GM18502 (cell line): ENCODE measurements around the gene RAB6B.

ENCODE experiments used
- ATAC-seq: cut with Tn5 transposase; IDR thresholded peaks from one replicate; pipeline ENCODE4 v1.9.1; 2021; ENCODE audit warnings: mild to moderate bottlenecking; ENCODE audit not compliant: unreplicated experiment, poor library complexity

Gene RAB6B

DNA sequence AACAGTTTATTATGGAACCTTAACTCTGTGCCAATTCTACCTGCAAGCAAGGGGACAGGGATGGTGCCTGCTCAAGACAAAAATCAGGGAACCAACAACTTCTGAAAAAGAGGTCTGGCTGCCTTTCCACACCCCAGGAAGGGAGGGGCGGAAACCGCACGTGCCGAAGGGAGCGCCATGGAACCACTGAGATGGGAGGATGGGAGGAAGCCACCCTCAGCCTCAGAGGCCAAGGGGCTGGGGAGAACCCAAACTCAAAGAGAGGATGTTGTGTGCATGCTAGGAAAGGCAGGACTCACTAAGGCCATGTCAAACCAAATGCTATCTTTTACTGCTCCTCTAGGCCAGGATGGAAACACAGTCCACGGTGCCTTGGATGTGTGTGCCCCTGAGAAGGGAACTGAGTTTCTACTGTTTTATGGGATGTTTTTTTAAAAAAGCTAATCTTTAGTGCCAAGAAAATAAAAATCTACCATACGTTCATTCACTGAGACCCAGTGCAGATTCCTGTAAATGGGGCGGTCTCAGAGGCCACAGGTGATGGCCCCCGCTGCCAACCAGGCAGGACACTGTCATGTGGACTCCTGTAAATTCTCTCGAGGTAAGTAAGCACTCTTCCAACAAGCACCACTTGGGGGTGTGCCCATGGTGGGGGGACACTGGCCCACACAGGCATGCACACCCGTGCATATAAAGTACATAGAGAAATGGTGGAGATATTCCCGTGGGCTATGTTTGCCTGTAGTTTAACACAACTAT is 69.5 kb downstream of the RAB6B start:
- ATAC-seq: no peak

DNA sequence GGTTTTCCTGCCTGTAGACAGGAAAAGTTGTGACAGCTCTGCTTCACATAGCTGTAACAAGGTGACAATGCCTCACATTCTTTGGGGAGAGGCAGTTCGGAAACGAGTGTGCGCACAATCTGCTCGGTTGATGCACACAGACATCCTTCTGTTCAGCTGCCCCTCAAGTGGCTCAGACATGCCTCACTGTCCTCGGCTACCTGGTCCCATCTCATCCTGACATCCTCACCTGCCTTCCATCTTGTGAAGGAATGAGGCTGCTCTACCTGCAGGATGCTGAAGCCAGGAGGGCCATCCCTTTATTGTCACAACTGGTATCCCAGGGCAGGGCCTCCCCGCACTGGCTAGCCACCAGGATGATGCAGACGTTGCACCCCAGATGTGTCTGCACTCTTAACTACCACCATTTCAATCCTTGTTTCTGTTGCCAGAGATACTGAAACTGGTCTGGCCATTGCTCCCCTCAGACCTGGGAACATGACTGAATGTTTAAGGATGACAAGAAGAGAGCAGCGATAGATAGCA is 70.7 kb downstream of the RAB6B start:
- ATAC-seq: no peak

DNA sequence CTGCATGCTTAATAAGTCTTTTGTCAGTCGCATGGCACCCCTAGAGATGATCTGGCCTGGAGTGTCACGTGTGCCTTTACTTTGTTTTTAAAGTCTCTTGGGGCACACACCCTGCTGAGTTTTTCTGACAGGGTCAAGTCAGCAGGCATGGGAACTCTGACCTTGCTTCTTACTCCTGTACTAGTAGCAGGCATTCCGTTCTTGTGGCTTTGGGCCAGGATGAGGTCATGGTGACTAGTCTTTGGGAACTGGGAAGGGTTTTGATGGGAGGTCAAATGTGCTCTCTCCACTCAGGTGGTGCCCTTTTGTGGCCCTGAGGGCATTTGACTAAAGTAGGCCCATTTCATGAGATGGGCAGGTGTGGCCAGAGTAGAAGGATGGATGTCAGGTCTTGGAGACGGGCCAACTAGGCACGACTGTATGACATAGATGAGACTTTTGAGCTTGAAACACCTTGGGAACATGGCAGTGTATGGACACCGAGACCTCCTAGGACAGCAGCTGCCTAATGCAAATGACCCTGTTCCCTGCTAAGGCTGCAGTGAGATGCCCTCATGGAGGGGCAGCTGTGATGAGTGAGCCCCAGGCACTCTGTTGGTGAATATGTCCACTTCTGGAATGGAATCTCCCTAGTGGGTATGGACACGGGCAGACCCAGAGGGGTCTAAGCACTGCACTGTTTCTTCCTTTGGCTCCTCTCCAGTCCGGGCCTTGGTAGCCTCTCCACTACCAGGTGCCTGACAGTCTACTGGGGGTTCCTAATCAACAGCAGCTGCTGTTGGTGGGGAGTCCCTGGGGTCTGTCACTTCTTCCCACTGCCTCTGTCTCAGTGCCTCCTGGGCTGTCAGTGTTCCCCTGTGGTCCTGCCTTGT is 73.7 kb downstream of the RAB6B start:
- ATAC-seq: no peak

DNA sequence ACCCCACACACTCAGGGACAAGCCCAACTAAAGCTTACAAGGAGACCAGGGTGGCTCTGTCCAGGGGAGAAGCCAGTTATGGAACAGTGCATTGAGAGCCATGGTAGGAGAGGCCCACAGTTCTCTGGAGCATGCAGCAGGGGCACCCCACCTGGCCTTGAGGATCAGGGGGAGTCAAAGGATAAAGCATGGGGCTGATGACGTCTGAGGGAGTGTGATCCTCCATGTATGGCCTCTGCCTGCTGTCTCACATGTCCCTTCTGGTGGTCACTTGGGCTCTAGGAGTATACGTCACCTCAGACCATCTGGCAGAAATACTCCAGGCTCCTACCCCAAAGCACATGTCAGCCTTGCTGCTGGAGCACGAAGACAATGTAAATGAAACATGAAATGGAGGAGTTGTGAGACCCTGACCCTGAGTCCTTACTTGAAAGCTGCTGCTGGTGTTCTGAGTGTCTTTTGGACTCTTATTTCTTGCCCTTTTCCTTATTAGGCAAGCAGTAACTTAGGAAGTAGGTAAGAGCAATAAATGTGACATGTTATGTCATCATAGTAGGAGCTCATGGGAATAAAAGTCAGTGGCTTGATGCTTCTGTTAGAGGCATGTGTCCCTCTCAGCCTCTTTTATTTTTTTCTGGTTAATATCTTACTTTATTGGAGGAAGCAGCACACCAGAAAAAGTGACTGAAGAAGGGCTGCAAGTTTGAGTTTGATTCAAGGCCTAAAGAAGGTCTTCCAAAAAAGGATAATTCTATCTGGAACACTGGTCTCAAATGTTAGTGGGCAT is 74.6 kb downstream of the RAB6B start:
- ATAC-seq: no peak

DNA sequence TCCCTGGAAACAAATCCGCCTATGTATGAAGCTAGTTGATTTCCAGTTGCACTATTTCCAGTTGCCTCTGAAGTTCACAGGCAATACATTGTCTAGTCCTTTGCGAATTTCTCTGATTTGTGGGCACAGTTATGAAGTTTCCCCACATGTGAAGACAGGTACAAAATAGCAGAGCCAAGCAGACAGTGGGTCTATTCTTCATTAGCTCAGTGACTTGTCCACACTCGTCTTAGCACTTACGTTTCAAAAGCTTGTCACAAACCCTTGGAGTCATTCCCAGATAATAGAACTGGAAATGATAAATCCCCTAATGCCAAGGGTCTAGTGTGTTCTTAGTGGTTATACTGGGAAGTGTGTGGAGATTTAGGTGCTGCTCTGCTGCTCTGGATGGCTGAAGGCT is 75.6 kb downstream of the RAB6B start:
- no peak for ATAC-seq

DNA sequence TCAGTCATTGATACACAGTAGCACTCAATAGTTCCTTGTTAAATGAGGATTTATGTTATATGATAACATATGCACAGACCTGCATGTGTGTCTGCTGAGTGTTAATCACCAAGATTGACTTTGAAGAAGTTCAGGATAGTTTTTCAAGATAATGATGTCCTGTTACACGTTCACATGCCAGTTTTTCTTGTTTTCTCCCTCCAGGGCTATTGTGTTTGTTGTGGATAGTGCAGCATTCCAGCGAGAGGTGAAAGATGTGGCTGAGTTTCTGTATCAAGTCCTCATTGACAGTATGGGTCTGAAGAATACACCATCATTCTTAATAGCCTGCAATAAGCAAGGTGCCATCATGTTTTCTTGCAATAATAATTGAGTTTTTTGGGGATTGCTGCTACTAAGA is 80.3 kb downstream of the RAB6B start:
- no peak for ATAC-seq

DNA sequence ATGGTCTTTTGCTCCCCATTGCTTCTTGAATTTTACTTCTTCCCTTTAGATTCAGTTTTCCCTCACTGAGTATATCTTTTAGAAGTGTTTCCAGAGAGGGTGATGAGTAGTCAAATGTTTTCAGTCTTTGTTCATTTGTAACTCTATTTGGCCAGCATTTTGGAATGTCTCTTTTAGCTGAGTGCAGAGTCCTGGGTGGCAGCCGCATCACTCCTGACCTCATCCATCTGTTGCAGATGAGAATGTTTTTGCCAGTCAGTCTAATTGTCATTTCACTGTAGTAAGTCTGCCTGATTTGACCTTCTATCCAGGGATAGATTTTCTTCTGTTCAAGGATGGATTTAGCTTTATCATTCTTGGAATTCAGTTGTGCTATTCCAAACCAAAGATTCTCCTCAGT is 82.8 kb downstream of the RAB6B start:
- ATAC-seq: no peak

DNA sequence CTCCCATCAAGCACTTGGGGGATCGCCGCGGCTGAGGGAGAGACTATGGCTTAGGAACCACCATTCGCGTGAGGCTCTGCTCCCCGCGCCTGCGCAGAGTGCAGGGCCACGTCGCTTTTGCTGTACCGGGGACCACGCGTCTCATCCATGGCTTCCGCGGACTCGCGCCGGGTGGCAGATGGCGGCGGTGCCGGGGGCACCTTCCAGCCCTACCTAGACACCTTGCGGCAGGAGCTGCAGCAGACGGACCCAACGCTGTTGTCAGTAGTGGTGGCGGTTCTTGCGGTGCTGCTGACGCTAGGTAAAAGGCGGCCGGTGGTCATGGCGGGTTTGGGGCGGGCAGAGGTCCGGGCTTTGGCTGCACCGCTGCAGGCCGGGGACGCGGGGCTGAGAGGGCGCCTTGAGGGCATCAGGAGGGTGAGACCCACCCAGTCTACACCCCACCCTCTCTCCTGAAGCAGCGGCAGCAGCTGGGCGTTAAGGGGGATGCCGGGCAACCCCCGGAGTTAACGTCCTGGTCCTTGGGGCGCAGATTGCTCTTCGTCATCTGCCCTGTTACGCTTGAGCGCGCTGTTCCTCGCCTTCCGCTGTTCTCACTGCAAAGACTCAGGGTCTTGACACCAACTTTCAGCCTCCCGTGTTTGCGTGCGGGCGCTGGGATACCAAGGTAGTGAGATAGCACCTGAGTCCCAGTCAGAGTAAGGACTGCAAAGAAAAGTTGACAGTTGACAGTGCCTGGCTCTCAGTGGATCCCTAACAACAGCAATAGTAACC is 89.8 kb downstream of the RAB6B start, which contains the start of gene SRPRB:
SRPRB (plus strand) TSS at position 114 of the 774 bp plus-strand sequence; CDS start at position 148, 34 bp downstream.
- ATAC-seq: peak; percentile 99

DNA sequence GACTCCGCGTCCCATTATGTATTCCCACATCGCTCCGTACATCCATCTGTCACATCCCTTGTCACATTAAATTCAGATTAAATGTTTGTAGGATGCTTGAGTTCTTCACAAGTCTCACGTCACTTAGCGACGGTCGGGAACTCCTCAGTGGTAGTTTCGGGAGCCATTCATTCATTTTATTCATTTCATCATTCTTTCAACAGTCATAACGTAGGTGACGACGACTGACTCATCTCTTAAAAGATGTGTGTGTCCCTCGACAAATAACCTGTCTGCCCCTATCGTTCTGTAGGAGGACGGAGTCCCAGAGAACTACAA is 90.3 kb downstream of the RAB6B start:
- no peak for ATAC-seq

DNA sequence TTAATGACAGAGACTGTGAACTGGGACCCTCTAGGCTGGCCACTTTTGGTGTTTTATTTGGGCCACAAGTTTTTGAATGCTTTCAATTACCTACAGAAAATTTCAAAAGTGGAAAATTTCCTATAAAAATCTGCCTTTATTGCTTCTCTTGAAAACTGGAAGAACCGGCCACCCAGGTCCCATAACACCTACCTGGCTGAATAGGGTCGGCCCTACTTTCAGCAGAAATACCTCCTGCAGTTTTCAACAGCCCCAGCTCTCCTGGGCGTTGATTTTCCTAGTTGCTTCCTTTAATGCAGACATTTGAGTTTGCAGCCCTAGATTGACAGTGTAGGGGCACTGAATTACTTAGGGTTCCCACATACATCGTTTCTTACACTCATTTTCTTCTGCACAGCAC is 90.8 kb downstream of the RAB6B start:
- ATAC-seq: no peak

DNA sequence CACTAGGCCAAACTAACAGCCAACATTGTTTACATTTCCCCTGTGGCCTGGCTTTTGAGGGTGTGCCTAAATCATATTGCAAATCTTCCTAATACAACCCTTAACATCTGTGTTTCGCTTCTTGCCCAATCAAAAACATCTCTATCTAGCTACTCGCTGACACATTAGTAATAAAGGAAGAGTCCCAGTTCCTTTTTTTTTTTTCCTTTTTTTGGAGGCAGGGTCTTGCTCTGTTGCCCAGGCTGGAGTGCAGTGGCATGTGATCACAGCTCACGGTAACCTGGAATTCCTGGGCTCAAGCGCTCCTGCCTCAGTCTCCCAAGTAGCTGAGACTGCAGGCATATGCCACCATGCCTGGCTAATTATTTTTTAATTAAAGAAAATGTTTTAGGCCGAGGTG is 92.2 kb downstream of the RAB6B start:
- ATAC-seq: no peak

DNA sequence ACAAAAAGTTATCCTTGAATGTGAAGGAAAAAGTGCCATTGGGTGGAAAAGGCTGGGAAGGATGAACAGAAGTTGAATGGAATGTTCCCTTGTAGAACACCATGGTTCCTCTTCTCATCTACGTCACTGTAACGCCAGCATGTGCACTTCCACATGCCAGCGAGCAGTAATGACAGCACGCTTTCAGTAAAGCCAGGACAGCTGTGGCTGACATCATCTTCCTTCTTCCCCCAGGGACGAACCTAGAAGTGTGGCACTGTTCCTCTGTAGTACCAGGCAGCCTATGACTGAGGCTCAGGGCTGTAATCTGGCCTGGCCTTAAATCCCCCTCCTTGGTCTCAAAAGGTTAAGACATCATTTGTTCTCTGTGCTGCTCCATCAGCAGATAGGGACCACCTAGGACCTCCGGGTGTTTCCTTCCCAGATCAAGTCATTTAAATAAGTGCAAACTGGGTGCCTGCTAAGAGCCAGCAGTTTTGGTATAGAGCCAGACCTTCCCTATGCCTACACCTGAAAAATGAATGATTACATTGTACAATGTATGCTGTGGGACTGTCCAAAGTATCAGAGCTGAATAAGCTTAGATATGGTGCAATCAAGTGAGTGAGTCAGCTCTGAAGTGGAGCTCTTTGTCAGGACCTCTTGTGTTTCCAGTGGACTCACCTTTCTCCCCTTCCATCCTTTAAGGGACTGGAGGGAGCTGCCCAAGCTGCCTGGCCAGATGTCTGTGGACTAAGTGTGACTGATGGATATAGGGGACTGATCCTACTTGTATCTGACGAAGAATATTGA is 95.7 kb downstream of the RAB6B start:
- ATAC-seq: no peak

DNA sequence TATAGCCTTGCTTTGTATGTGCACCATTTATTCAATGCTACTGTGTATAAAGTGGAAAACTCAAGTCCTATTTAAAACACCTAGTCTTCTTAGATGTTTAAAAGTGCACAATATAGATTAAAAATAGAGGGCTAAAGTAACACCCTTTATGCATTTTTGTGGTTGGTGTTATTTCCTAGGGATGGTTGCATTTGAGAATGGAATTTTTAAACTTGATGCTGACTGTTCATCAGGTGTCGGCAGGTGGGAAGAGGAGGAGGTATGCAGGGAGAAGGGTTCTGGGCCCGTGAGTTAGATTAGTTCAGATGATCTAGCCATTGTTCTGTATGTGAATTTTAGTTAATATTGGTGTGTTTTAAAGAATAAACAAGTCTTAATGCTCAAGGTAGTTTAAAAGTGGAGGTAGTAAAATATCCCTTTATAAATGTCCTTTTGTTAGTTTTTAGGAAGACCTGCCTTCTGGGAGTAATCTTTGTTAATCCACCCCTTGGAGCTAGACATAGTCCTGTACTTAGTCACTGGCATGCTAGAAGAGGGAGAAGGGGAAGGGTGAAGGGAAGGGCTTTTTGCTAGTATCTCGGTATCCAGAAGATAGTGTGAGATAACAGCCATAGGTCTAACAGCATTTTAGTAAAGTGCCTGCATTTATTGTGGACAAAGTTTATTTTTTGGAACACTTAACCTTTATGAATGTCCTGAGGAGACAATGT is 98.1 kb downstream of the RAB6B start:
- no peak for ATAC-seq

DNA sequence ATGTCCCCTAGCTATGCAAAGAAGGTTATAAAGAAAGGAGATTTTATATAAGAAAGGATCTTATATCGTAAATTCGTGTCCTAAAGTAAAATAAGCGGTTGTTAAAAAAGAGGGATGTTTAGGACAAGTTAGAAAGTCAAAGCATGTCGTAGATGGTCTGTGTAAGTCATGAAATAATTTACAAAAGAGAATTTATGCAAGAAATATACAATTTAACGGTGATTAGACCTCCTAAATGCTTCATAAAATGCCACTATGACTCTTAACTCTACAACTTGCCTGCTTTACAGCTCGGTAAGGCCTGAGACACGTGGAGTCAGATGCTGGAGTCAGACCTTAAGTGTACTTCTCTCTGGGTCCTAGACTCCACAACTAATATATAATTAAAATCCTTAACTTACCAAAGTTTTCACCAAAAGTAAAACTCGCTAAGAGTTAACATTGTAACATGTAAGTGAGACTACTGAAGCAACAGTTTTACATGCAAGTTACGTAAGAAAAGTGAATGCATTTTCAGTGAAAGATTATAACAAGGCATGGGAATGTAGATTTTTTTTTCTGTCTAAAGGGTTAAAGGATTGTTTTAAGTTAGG is 103.4 kb downstream of the RAB6B start:
- ATAC-seq: no peak

DNA sequence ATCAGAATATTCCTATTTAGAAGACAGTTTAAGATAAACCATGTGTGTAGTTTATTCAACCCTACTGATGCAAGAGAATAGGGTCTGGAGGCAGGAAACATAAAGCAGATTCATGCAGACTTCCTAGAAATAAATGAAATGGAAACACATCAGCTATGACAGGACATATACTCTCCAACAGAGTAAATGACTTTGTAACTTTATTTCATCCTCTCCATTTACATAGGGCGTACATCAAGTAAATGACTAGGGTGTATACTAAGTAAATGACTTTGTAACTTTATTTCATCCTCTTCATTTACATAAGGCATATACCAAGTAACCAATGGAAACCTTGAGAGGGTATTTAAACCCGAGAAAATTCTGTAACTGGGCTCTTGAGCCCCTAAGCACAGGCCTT is 107.7 kb downstream of the RAB6B start:
- no peak for ATAC-seq

DNA sequence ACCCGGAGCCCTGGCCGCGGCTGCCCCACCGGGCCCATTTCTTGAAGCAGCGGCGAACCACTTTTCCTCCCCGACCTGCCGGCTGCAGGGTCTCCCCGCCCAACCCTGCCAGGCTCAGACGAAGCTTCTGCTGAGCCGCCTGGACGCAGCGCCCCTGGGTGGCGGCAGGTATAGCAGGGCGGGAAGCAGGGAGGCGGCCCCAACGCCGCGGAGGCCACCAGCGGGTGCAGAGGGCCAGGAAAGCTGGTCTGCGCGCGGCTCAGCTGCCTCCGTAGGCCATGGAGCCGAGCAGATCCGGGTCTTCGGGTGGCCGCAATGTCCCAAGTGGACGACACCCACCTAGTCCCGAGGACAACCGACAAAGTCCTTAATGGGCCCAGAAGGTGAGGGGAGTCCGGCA is 111.9 kb downstream of the RAB6B start:
- no peak for ATAC-seq

DNA sequence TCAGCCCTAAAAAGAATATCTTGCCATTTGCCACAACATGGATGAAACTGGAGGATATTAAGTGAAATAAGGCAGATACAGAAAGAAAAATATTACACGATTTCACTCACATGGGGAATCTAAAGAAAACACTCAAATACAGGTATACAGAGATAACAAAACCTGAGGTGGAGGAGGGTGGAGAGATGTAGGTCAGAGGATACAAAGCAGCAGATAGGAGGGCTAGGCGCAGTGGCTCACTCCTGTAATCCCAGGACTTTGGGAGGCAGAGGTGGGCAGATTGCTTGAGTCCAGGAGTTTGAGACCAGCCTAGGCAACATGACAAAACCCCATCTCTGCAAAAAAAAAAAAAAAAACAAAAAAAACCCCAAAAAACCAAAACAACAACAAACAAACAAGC is 113.2 kb downstream of the RAB6B start:
- no peak for ATAC-seq

DNA sequence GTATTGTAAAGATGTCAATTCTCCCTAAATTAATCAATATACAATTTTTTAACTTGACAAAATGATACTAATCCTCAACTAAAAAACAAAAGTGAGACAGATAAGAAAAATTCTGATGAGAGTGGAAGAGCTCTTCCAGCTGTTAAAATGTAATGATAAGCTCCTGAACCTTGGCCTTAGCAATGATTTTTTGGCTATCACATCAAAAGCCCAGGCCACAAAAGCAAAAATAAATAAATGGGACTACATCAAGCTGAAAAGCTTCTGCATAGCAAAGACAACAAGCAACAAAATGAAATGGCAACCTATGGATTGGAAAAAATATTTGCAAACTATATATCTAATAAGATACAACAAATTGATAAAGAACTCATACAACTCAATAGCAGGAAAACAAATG is 114.1 kb downstream of the RAB6B start:
- no peak for ATAC-seq
